Pancreas (tissue), 10 donors: ENCODE results near the gene NUDT22. TPM values are rescaled to one million over a fixed set of nuclear protein-coding genes. Genes with fewer than 3 reads are reported as not detected.

Experiments
- ATAC-seq, 4 donors: fragments of 200-7000 bp; cut with Tn5 transposase; one replicate each; pipeline versions ENCODE4 v1.8.0 to v1.9.1; 2020; ENCODE audit warnings: mild to moderate bottlenecking in 4 of 4, moderate library complexity in 4 of 4
- DNase-seq, 6 donors: peaks; one replicate each; pipeline ENCODE4 v3.0.0-alpha.2; 2020
- FAIRE-seq: peaks from 2 replicates; lab custom pipeline; 2012; peaks lifted over from hg19 to GRCh38; lab: Jason Lieb, UNC
- H3K27ac ChIP-seq, 4 donors: fragments of 200-600 bp; sonication (generic); 1 replicate in 3 of 4; 2 replicates in 1 of 4; pipeline versions ENCODE4 v1.5.0 to v1.8.0; 2020
- H3K27me3 ChIP-seq, 4 donors: fragments of 200-600 bp; one replicate each; pipeline ENCODE4 v1.8.0; 2021
- H3K36me3 ChIP-seq, 3 donors: fragments of 200-600 bp; sonication (generic) in 1 of 3; one replicate each; pipeline versions ENCODE4 v1.5.0 to v1.8.0; 2020 to 2021
- H3K4me1 ChIP-seq, 3 donors: fragments of 200-600 bp; one replicate each; pipeline ENCODE4 v1.8.0; 2021
- H3K4me3 ChIP-seq, 4 donors: fragments of 200-600 bp; sonication (generic) in 2 of 4; one replicate each; pipeline versions ENCODE4 v1.5.0 to v1.8.0; 2020 to 2021
- H3K9me3 ChIP-seq, 4 donors: fragments of 200-600 bp; one replicate each; pipeline ENCODE4 v1.8.0; 2021
- CTCF ChIP-seq, 4 donors: fragments of 200-600 bp; sonication (generic) in 3 of 4; IDR thresholded peaks; one replicate each; pipeline versions ENCODE4 v1.5.0 to v1.8.0; 2021; ENCODE audit warnings: antibody characterized with exemption in 4 of 4
- WGBS, 2 donors: extraction: QIAGEN DNeasy Blood & Tissue Kit; methylation state at CpG; one replicate each; pipeline ENCODE4 v1.1.7; 2013; 5-methylcytosine and 5-hydroxymethylcytosine counted together
- intact Hi-C, 3 donors: fragments of 100-400 bp; cut with DNase I; formaldehyde crosslinking; loops; one replicate each; pipeline versions ENCODE4 v1.11.1 to v1.14.2; 2022
- polyA plus RNA-seq, 2 donors: library from polyadenylated mRNA; stranded (reverse); fragments of 200-250 nt; gene quantifications; one replicate each; pipeline ENCODE4 v1.2.3, GENCODE V29; 2013
- total RNA-seq, 6 donors: library from RNA; stranded (reverse); fragmentation: NEBNext Ultra II Directional in 4 of 6; extraction: Animal tissue kit (Norgen Biotek cat#: 25700) in 4 of 6; gene quantifications; one replicate each; pipeline versions ENCODE4 v1.2.1 to v1.2.4, GENCODE V29; 2021 to 2023
- donor health status: healthy with polysubstance abuse.
- donor health status: DM: no; HTN: no; CAD: no; lungs with moderate emphysema.
- donor health status: DM: no; HTN: no; CAD: no.
- donor health status: control.
- donor health status: control.
- donor health status: Bipolar disorder and iron deficiency.
- donor health status: DM: yes; HTN: yes; CAD: no.
- donor health status: DM: no; HTN: no; CAD: no.
- donor health status: DM: no; HTN: no; CAD: no.
- donor health status: DM: yes; HTN: yes; CAD: no.

NUDT22 gene
- total and polyA plus RNA-seq, 8 donors: 32.6 to 115 (median 39.0) TPM

DNA sequence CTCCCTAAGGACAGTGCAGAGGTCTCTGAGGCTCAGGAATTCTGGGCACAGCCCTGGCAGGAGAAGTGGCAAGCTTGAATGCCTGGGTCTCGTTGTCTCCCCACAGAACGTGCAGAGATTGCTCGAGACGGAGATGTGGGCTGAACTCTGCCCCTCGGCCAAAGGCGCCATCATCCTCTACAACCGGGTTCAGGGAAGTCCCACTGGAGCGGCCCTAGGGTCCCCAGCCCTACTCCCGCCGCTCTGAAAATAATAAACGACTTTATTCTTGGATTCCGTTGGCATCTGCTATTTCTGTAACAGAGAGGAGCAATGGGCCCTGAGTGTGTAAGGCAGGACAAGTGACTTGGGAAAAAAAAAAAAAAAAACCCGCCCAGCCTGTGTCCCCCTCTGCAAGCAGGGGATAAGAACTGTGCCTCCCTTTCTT is 3.7 kb downstream of the NUDT22 start:
- no peak for ATAC-seq
- Histone ChIP-seq H3K4me3 (peak overlapping the region; percentile 50 to 81 (median 68)), H3K27ac (peak overlapping the region; percentile 86 to 95 (median 90)), H3K4me1 (peaks cover 8 to 44% (median 20%) of the 10 kb centered on the region in 3 donors), H3K27me3 (no peaks in the 10 kb centered on the region), H3K36me3 (no peaks in the 10 kb centered on the region), H3K9me3 (no peaks in the 10 kb centered on the region)
- 29 to 31% methylated on average over 13 of the region's 13 CpGs for WGBS, 2 donors
- peak in 1 of 6 donors; percentile 38 for DNase-seq
- intact Hi-C loops: no loop called here
- FAIRE-seq: no peak
- no peak for TF ChIP-seq CTCF (IDR thresholded peaks at IDR 0.05)

DNA sequence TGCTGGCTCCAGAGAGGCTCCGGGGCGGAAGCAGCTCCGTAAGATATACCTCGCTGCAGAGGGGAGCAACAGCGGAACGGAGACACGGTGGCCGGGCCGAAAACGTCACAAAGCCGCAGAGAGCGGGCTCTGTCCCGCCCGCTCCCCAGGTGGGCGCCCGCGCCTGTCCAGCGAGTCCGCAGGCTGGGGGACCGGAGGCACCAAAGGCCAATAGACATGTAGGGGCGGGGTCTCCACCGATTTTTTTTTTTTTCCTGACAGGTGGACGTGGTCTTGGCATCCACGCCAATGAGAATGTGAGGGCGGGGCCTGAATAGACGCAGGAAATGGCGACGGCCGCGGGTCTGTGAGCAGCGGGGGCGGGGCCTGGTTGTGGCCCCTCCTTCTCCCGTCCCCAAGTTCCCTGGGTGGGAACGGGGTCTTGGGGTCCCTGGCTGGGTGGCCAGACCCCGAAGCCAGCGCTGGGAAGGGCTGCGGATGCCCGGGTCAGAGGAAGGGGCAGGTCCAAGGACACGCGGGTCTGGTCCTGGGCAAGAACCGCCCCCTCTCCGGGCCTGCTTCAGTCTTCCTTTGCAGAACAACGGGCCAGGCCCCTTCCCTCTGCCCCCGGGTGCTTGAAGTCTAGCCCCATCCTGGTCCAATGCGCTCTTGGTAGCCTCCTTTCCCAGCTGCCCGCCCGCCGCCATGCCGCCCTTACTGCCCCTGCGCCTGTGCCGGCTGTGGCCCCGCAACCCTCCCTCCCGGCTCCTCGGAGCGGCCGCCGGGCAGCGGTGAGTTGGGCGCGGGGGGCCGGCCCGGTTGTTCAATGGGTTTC is 4.3 kb downstream of the NUDT22 start, which contains the start of gene DNAJC4:
TSS of gene DNAJC4 (plus strand) at position 378 of the 814 bp plus-strand sequence. CDS start at position 685, 307 bp downstream.
- intact Hi-C loops: no loop called here
- H3K4me1 ChIP-seq: peaks cover 11 to 40% (median 14%) of the 10 kb centered on the region in 3 donors
- no peaks in the 10 kb centered on the region for H3K36me3 ChIP-seq
- peak; percentile 53 to 73 (median 66) for ATAC-seq
- H3K9me3 ChIP-seq: no peaks in the 10 kb centered on the region
- no peak for FAIRE-seq
- 0% methylated on average over 61 to 62 of the region's 62 CpGs for WGBS, 2 donors
- H3K4me3 ChIP-seq: peak within 1 kb of the TSS; percentile 50 to 81 (median 68)
- H3K27me3 ChIP-seq: no peaks in the 10 kb centered on the region
- H3K27ac ChIP-seq: peak within 1 kb of the TSS; percentile 86 to 95 (median 90)
- no peak for TF ChIP-seq CTCF (IDR thresholded peaks at IDR 0.05)
- peak; percentile 92 to 96 (median 94) for DNase-seq

- H3K4me3 ChIP-seq: peak overlapping the region; percentile 50 to 81 (median 68)
- FAIRE-seq: no peak
- no peaks in the 10 kb centered on the region for H3K9me3 ChIP-seq
- TF ChIP-seq CTCF (IDR thresholded peaks at IDR 0.05): no peak
- no peaks in the 10 kb centered on the region for H3K27me3 ChIP-seq
- ATAC-seq: no peak
- H3K36me3 ChIP-seq: no peaks in the 10 kb centered on the region
- WGBS, 2 donors: 2 to 5% methylated on average over 8 of the region's 8 CpGs
- intact Hi-C loops: no loop called here
- H3K4me1 ChIP-seq: peaks cover 14 to 45% (median 14%) of the 10 kb centered on the region in 3 donors
- H3K27ac ChIP-seq: peak overlapping the region; percentile 86 to 95 (median 90)
- no peak for DNase-seq
Measured at GRCh38 chr11:64230985-64231365, 4.9 kb downstream of the NUDT22 start.

- DNase-seq: no peak
- no peaks in the 10 kb centered on the region for H3K36me3 ChIP-seq
- H3K4me3 ChIP-seq: peak overlapping the region in 1 of 4 donors; percentile 81
- no peak for TF ChIP-seq CTCF (IDR thresholded peaks at IDR 0.05)
- no peaks in the 10 kb centered on the region for H3K9me3 ChIP-seq
- intact Hi-C loops: no loop called here
- no peak for ATAC-seq
- WGBS, 2 donors: 81 to 90% methylated on average over 7 of the region's 7 CpGs
- H3K27me3 ChIP-seq: no peaks in the 10 kb centered on the region
- H3K4me1 ChIP-seq: peaks cover 14 to 48% (median 14%) of the 10 kb centered on the region in 3 donors
- no peak overlapping the region for H3K27ac ChIP-seq
- FAIRE-seq: no peak
Measured at GRCh38 chr11:64231546-64231945, 5.5 kb downstream of the NUDT22 start.
